ENCODE data around the gene LSP1.

The LSP1 gene

GRCh38 chr11:1851468-1852180 is 1.3 kb upstream of the LSP1 start:
- DNase-seq: no peak

GRCh38 chr11:1852271-1852876 is 510 bp upstream of the LSP1 start:
- no peak for DNase-seq

- no peak for DNase-seq
Measured at GRCh38 chr11:1853376-1854131, 670 bp downstream of the LSP1 start.

- no peak for DNase-seq
Measured at GRCh38 chr11:1854132-1854948, 1.5 kb downstream of the LSP1 start.

GRCh38 chr11:1854949-1855885 is 2.3 kb downstream of the LSP1 start:
- DNase-seq: no peak

- no peak for DNase-seq
Measured at GRCh38 chr11:1855886-1856265, 3.0 kb downstream of the LSP1 start.

GRCh38 chr11:1856306-1857005 is 3.6 kb downstream of the LSP1 start:
- DNase-seq: no peak

- DNase-seq: no peak
Measured at GRCh38 chr11:1857064-1857463, 4.2 kb downstream of the LSP1 start.

- no peak for DNase-seq
Measured at GRCh38 chr11:1858154-1858553, 5.3 kb downstream of the LSP1 start.

- DNase-seq: no peak
Measured at GRCh38 chr11:1858576-1858975, 5.7 kb downstream of the LSP1 start.

GRCh38 chr11:1859004-1859403 is 6.1 kb downstream of the LSP1 start:
- no peak for DNase-seq

- no peak for DNase-seq
Measured at GRCh38 chr11:1860108-1860507, 7.2 kb downstream of the LSP1 start.

- no peak for DNase-seq
Measured at GRCh38 chr11:1861435-1862411, 8.8 kb downstream of the LSP1 start.

- DNase-seq: no peak
Measured at GRCh38 chr11:1862588-1863351, 9.9 kb downstream of the LSP1 start.

- peak; percentile 14 for DNase-seq
Measured at GRCh38 chr11:1863352-1864216, 10.7 kb downstream of the LSP1 start.

- DNase-seq: no peak
Measured at GRCh38 chr11:1864231-1864630, 11.3 kb downstream of the LSP1 start.

GRCh38 chr11:1864831-1865665 is 12.2 kb downstream of the LSP1 start:
- DNase-seq: no peak
